HepG2 (cell line): ENCODE measurements around the gene RRBP1. TPM values are rescaled to one million over a fixed set of nuclear protein-coding genes. Genes with fewer than 3 reads are reported as not detected.
A peak's percentile ranks its signal among the peaks of the same experiment; 100 is the strongest.

Experiments
- CBX1 ChIP-seq: IDR thresholded peaks from one replicate; pipeline ENCODE4 v1.6.1; 2016; ENCODE audit warnings: antibody characterized with exemption, low read depth
- CCAR2 ChIP-seq: fragments of 200-400 bp; formaldehyde crosslinking; optimal IDR thresholded peaks from 2 replicates; pipeline ENCODE3; 2018; ENCODE audit warnings: low read depth, mild to moderate bottlenecking, low read length, moderate library complexity
- DZIP1 ChIP-seq: sonication (generic); formaldehyde crosslinking; IDR thresholded peaks from 2 replicates; pipeline ENCODE4 v1.5.0; 2020; ENCODE audit warnings: mild to moderate bottlenecking, missing genetic modification reagents
- IRF2 ChIP-seq: IDR thresholded peaks from 2 replicates; pipeline ENCODE4 v1.6.1; 2018; ENCODE audit warnings: missing genetic modification reagents, missing compliant biosample characterization
- LCORL ChIP-seq, 2 experiments: fragments of 450-650 bp in 1 of 2; sonication (generic) in 1 of 2; formaldehyde crosslinking in 1 of 2; IDR thresholded peaks; 2 replicates each; pipeline versions ENCODE4 v1.5.0 to v1.6.1; 2017 to 2020; ENCODE audit warnings: antibody characterized with exemption in 1 of 2, missing genetic modification reagents in 1 of 2
- PCBP2 ChIP-seq: fragments of 200-400 bp; formaldehyde crosslinking; optimal IDR thresholded peaks from 2 replicates; pipeline ENCODE3; 2018; ENCODE audit warnings: low read length, low read depth; ENCODE audit not compliant: poor library complexity, severe bottlenecking
- RARA ChIP-seq: IDR thresholded peaks from 2 replicates; pipeline ENCODE4 v1.6.1; 2016; ENCODE audit warnings: missing genetic modification reagents, missing compliant biosample characterization
- RCOR2 ChIP-seq: IDR thresholded peaks from 2 replicates; pipeline ENCODE4 v1.6.1; 2016; ENCODE audit warnings: missing biosample characterization, missing genetic modification reagents
- SSRP1 ChIP-seq: IDR thresholded peaks from 2 replicates; pipeline ENCODE4 v1.6.1; 2016; ENCODE audit warnings: control low read depth
- TEAD2 ChIP-seq: sonication (generic); formaldehyde crosslinking; IDR thresholded peaks from 2 replicates; pipeline ENCODE4 v1.9.0; 2021; ENCODE audit warnings: missing genetic modification reagents
- YEATS2 ChIP-seq: sonication (generic); formaldehyde crosslinking; IDR thresholded peaks from 2 replicates; pipeline ENCODE4 v1.4.0; 2020; ENCODE audit warnings: missing genetic modification reagents, borderline replicate concordance
- YY1 ChIP-seq: IDR thresholded peaks from 2 replicates; pipeline ENCODE4 v1.6.1; 2011; ENCODE audit warnings: low read length, low read depth, moderate library complexity, mild to moderate bottlenecking; ENCODE audit not compliant: insufficient read depth, insufficient replicate concordance
- ZNF253 ChIP-seq: sonication (generic); formaldehyde crosslinking; IDR thresholded peaks from 2 replicates; pipeline ENCODE4 v1.8.0; 2022; ENCODE audit warnings: mild to moderate bottlenecking, missing genetic modification reagents, borderline replicate concordance
- ZNF282 ChIP-seq: fragments of 450-650 bp; IDR thresholded peaks from 2 replicates; pipeline ENCODE4 v1.6.1; 2018; ENCODE audit not compliant: partially characterized antibody
- ZNF33B ChIP-seq: sonication (generic); formaldehyde crosslinking; IDR thresholded peaks from 2 replicates; pipeline ENCODE4 v1.5.1; 2020; ENCODE audit warnings: mild to moderate bottlenecking, missing genetic modification reagents
- ZNF773 ChIP-seq: sonication (generic); formaldehyde crosslinking; IDR thresholded peaks from 2 replicates; pipeline ENCODE4 v1.4.0; 2020; ENCODE audit warnings: missing genetic modification reagents, borderline replicate concordance
- ZNF878 ChIP-seq: sonication (generic); formaldehyde crosslinking; IDR thresholded peaks from 2 replicates; pipeline ENCODE4 v1.8.1; 2023; ENCODE audit warnings: mild to moderate bottlenecking, missing genetic modification reagents, moderate library complexity
- polyA plus RNA-seq, 8 experiments: library from polyadenylated mRNA; depleted of rRNA in 3 of 8; stranded (reverse) in 7 of 8; unstranded in 1 of 8; fragments of >200 nt; fragmentation: Illumina TruSeq in 4 of 8; extraction: Trizol in 4 of 8; gene quantifications; 2 replicates each; pipeline versions ENCODE4 v1.2.1 to v1.2.3, GENCODE V29; 2011 to 2016; ENCODE audit warnings: low read depth in 4 of 8, missing spikeins in 1 of 8, mixed read lengths in 1 of 8; ENCODE audit not compliant: insufficient read depth in 1 of 8
- total RNA-seq, 5 experiments: library from RNA; depleted of rRNA; stranded (reverse); fragments of >200 nt; fragmentation: Illumina TruSeq; extraction: Trizol; gene quantifications; 2 replicates each; pipeline ENCODE4 v1.2.3, GENCODE V29; 2016; ENCODE audit warnings: low read depth in 1 of 5
- TF ChIP-seq, protein P1 (sequence below): sonication (generic); formaldehyde crosslinking; IDR thresholded peaks from 2 replicates; pipeline ENCODE4 v1.4.0; 2020; ENCODE audit warnings: missing genetic modification reagents

The RRBP1 gene
- total and polyA plus RNA-seq, 2 of the 13 experiments (the other 11 are each of a cell fraction or from before 2014, with no cell fraction given) = 150 to 222 TPM

- TF ChIP-seq, protein P1, sequence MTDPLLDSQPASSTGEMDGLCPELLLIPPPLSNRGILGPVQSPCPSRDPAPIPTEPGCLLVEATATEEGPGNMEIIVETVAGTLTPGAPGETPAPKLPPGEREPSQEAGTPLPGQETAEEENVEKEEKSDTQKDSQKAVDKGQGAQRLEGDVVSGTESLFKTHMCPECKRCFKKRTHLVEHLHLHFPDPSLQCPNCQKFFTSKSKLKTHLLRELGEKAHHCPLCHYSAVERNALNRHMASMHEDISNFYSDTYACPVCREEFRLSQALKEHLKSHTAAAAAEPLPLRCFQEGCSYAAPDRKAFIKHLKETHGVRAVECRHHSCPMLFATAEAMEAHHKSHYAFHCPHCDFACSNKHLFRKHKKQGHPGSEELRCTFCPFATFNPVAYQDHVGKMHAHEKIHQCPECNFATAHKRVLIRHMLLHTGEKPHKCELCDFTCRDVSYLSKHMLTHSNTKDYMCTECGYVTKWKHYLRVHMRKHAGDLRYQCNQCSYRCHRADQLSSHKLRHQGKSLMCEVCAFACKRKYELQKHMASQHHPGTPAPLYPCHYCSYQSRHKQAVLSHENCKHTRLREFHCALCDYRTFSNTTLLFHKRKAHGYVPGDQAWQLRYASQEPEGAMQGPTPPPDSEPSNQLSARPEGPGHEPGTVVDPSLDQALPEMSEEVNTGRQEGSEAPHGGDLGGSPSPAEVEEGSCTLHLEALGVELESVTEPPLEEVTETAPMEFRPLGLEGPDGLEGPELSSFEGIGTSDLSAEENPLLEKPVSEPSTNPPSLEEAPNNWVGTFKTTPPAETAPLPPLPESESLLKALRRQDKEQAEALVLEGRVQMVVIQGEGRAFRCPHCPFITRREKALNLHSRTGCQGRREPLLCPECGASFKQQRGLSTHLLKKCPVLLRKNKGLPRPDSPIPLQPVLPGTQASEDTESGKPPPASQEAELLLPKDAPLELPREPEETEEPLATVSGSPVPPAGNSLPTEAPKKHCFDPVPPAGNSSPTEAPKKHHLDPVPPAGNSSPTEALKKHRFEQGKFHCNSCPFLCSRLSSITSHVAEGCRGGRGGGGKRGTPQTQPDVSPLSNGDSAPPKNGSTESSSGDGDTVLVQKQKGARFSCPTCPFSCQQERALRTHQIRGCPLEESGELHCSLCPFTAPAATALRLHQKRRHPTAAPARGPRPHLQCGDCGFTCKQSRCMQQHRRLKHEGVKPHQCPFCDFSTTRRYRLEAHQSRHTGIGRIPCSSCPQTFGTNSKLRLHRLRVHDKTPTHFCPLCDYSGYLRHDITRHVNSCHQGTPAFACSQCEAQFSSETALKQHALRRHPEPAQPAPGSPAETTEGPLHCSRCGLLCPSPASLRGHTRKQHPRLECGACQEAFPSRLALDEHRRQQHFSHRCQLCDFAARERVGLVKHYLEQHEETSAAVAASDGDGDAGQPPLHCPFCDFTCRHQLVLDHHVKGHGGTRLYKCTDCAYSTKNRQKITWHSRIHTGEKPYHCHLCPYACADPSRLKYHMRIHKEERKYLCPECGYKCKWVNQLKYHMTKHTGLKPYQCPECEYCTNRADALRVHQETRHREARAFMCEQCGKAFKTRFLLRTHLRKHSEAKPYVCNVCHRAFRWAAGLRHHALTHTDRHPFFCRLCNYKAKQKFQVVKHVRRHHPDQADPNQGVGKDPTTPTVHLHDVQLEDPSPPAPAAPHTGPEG (CRISPR knock-in tag) = 0 out of 2 replicates have a peak, but pooled peaks have one; percentile 40
- TF ChIP-seq LCORL (IDR thresholded peaks at IDR 0.05) (no peak), LCORL (CRISPR knock-in tag; IDR thresholded peaks at IDR 0.05) (peak; percentile 70), CBX1 (peak; percentile 89), IRF2 (CRISPR knock-in tag) (peak; percentile 50; the same call in 1 of the 2 replicates), ZNF773 (CRISPR knock-in tag) (no peak), ZNF878 (CRISPR knock-in tag) (peak; percentile 84; the same call in 1 of the 2 replicates), SSRP1 (CRISPR knock-in tag) (peak; percentile 72; the same call in 1 of the 2 replicates), PCBP2 (no peak), ZNF253 (CRISPR knock-in tag) (no peak), CCAR2 (peak; percentile 91), RCOR2 (CRISPR knock-in tag) (peak; percentile 79), DZIP1 (CRISPR knock-in tag) (no peak), ZNF282 (no peak), YEATS2 (CRISPR knock-in tag) (peak; percentile 57; the same call in 1 of the 2 replicates), TEAD2 (CRISPR knock-in tag) (peak; percentile 59; the same call in 1 of the 2 replicates), YY1 (peak; percentile 32), ZNF33B (peak; percentile 64; the same call in 1 of the 2 replicates), RARA (CRISPR knock-in tag) (peak; percentile 46)
Measured at GRCh38 chr20:17710379-17711266, 28.6 kb upstream of the RRBP1 start (continued).
